Fibroblast of villous mesenchyme (primary cell): ENCODE measurements around the gene TGM5. TPM values are rescaled to one million over a fixed set of nuclear protein-coding genes. Genes with fewer than 3 reads are reported as not detected.

Experiments
- DNase-seq: peaks from one replicate; pipeline ENCODE4 v3.0.0-alpha.2; 2010; ENCODE audit warnings: low read depth
- H3K4me3 ChIP-seq: 2 replicates; pipeline ENCODE4 v1.5.1; 2011; ENCODE audit warnings: low read depth, mild to moderate bottlenecking, low read length
- CTCF ChIP-seq: IDR thresholded peaks from 2 replicates; pipeline ENCODE4 v1.5.1; 2012; ENCODE audit warnings: low read depth, mild to moderate bottlenecking, low read length; ENCODE audit not compliant: insufficient read depth
- total RNA-seq: library from RNA; depleted of rRNA; stranded (reverse); fragments of >200 nt; gene quantifications from 2 replicates; pipeline ENCODE4 v1.2.3, GENCODE V29; 2012

TGM5 gene
- total RNA-seq, 1 donor, result not detected

- TF ChIP-seq CTCF, result no peak
- H3K4me3 ChIP-seq, result no peak overlapping the region
- DNase-seq, result no peak
These were observed 46.5 kb downstream of the TGM5 start for GRCh38 chr15:43219929-43220928.

GRCh38 chr15:43218908-43219706, 47.6 kb downstream of the TGM5 start:
- peak; percentile 12 for DNase-seq
- TF ChIP-seq CTCF, result peak; percentile 36
- H3K4me3 ChIP-seq, result no peak overlapping the region

GRCh38 chr15:43215961-43216360, 50.8 kb downstream of the TGM5 start:
- TF ChIP-seq CTCF, result no peak
- no peak overlapping the region for H3K4me3 ChIP-seq
- peak; percentile 12 for DNase-seq

DNA sequence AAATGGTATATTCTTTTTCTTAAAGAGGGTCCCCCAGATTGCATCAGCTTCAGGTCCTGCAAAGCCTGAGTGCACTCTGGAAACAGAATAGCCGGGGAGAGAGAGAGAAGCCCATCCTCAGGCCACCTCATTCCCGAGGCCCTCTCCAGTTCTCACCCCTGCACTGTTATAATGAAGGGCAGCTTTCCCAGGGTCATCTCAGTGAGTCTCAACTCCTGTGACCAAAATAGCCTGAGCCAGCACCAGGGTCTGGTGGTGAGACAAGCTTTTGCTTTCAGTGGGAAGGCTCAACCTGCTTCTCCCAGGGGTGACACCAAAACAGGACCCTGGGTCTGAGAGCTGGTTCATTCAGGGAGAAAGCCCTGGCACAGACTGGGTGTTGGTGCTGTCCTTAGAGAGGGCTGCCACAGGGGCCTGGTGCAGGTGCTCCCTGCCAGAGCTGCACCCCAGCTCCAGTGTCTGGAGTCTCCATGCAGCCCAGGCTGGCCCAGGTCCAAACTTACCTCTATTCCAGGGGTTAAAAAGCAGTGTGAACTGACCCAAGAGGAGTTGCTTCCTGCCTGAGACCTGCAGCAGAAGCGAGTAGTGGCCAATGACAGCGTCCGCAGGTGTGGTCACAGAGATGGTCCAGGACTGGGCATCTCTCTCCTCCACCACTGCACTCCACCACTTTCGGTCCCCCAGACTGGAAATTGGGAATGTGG, 52.0 kb downstream of the TGM5 start:
- H3K4me3 ChIP-seq, result no peak overlapping the region
- no peak for DNase-seq
- no peak for TF ChIP-seq CTCF

GRCh38 chr15:43214169-43214568, 52.6 kb downstream of the TGM5 start:
- no peak for TF ChIP-seq CTCF
- no peak for DNase-seq
- no peak overlapping the region for H3K4me3 ChIP-seq

DNA sequence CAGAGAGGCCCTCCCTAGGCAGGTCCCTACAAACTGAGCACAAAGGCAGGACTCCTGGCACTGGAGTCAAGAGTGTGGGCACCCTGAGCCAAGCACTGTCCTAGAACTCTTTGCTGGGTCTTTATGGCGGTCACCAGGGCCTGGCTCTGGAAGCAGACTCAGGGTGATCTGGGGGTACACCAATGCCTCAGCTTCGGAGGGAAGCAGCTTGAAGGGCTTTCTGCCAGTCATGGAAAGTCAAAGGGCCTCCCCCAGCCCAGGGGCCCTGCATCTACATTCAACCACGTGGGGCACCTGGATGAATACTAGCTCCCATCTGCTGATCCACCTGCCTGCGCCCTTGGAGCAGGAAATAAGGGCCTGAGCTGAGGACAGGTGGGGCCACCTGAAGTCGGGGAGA, 53.3 kb downstream of the TGM5 start:
- no peak for TF ChIP-seq CTCF
- H3K4me3 ChIP-seq, result no peak overlapping the region
- DNase-seq, result no peak
